Fibroblast of skin of back (primary cell): ENCODE results near the gene KLK2.

Experiments used
- DNase-seq: peaks from one replicate; pipeline ENCODE4 v3.0.0-alpha.2; 2013

Gene KLK2

DNA sequence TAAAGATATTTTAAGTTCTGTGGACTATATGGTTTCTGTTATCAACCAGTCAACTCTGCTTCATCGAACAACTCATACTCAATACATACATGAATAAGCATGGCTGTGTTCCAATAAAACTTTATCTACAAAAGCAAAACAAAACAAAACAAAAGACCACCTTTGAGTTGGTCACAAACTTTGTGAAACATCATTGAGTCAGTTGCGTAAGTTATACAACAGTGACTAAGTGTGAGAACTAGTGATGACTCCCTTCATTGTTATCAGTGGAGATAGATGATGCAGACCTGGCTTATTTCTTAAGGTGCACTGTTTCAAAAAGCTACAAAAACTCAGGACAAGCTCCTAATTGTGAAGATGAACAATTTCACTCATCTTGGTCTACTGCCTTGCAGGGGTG is 52.5 kb downstream of the KLK2 start:
- DNase-seq = no peak

- DNase-seq = no peak
Observed at GRCh38 chr19:50926144-50926543, 52.9 kb downstream of the KLK2 start.

- no peak for DNase-seq
Observed at GRCh38 chr19:50928831-50929230, 55.6 kb downstream of the KLK2 start.
